PC-3 (cell line): ENCODE measurements around the gene SMAD5. TPM values are rescaled to one million over a fixed set of nuclear protein-coding genes. Genes with fewer than 3 reads are reported as not detected.

Experiments
- ATAC-seq: fragments of 200-7000 bp; cut with Tn5 transposase; 2 replicates; pipeline ENCODE4 v1.9.1; 2020; ENCODE audit warnings: mild to moderate bottlenecking, moderate library complexity
- BruUV-seq: library from RNA; stranded (reverse); fragments of 400-500 nt; replicated peaks from 2 replicates; lab custom pipeline; 2021; lab: Mats Ljungman, UMichigan
- CTCF ChIA-PET: fragments of 300-600 bp; sonication (Branson Sonifier 250); formaldehyde crosslinking; loops from one replicate; lab custom pipeline; 2022; ENCODE audit warnings: antibody characterized with exemption; lab: Charles Lee
- POLR2A ChIA-PET: fragments of 300-600 bp; sonication (Branson Sonifier 250); formaldehyde crosslinking; loops from one replicate; lab custom pipeline; 2022; ENCODE audit warnings: antibody characterized with exemption; ENCODE audit not compliant: unreplicated experiment; lab: Charles Lee
- DNase-seq: peaks from one replicate; pipeline ENCODE4 v3.0.0-alpha.2; 2015
- H2AFZ ChIP-seq: fragments of 300-600 bp; sonication (generic); 2 replicates; pipeline ENCODE4 v1.6.0; 2016; ENCODE audit warnings: antibody characterized with exemption, low read length
- H3F3A ChIP-seq: fragments of 300-600 bp; sonication (generic); one replicate; pipeline ENCODE4 v1.6.0; 2017; ENCODE audit warnings: antibody characterized with exemption, low read length, control low read depth, mild to moderate bottlenecking; ENCODE audit not compliant: unreplicated experiment
- H3K27ac ChIP-seq: fragments of 300-600 bp; sonication (generic); 2 replicates; pipeline ENCODE4 v1.5.1; 2016; ENCODE audit warnings: mild to moderate bottlenecking, low read length
- H3K27me3 ChIP-seq: fragments of 300-600 bp; sonication (generic); 2 replicates; pipeline ENCODE4 v1.6.1; 2016; ENCODE audit warnings: low read length, mixed read lengths
- H3K36me3 ChIP-seq: fragments of 300-600 bp; sonication (generic); 2 replicates; pipeline ENCODE4 v1.6.1; 2016; ENCODE audit warnings: low read depth, mixed run types, low read length, mixed read lengths
- H3K4me1 ChIP-seq: fragments of 300-600 bp; sonication (generic); 2 replicates; pipeline ENCODE4 v1.5.1; 2016; ENCODE audit warnings: low read length; ENCODE audit not compliant: insufficient read depth
- H3K4me2 ChIP-seq: fragments of 300-600 bp; sonication (generic); 2 replicates; pipeline ENCODE4 v1.6.0; 2016; ENCODE audit warnings: low read length
- H3K4me3 ChIP-seq: fragments of 300-600 bp; sonication (generic); 2 replicates; pipeline ENCODE4 v1.5.1; 2016; ENCODE audit warnings: mild to moderate bottlenecking, low read length, mixed read lengths
- H3K79me2 ChIP-seq: fragments of 300-600 bp; sonication (generic); 2 replicates; pipeline ENCODE4 v1.6.1; 2017; ENCODE audit warnings: low read length, mixed read lengths
- H3K9ac ChIP-seq: fragments of 300-600 bp; sonication (generic); 2 replicates; pipeline ENCODE4 v1.6.0; 2016; ENCODE audit warnings: mild to moderate bottlenecking, low read length
- H3K9me2 ChIP-seq: fragments of 300-600 bp; sonication (generic); replicated peaks from 2 replicates; pipeline ENCODE4 v1.6.1; 2016; ENCODE audit warnings: mixed run types, low read length, mixed read lengths
- H3K9me3 ChIP-seq: fragments of 300-600 bp; sonication (generic); 2 replicates; pipeline ENCODE4 v1.6.1; 2016; ENCODE audit warnings: low read length, mixed read lengths
- H4K20me1 ChIP-seq: fragments of 300-600 bp; sonication (generic); 2 replicates; pipeline ENCODE4 v1.6.1; 2016; ENCODE audit warnings: low read length, mixed read lengths
- EZH2 ChIP-seq: fragments of 300-600 bp; sonication (generic); IDR thresholded peaks from one replicate; pipeline ENCODE4 v1.6.1; 2017; ENCODE audit warnings: antibody characterized with exemption, mild to moderate bottlenecking, low read length; ENCODE audit not compliant: unreplicated experiment
- EZH2phosphoT487 ChIP-seq: fragments of 300-600 bp; sonication (generic); IDR thresholded peaks from 2 replicates; pipeline ENCODE4 v1.6.1; 2018; ENCODE audit warnings: mild to moderate bottlenecking, antibody characterized with exemption, low read length, borderline replicate concordance
- intact Hi-C: fragments of 100-400 bp; cut with micrococcal nuclease; formaldehyde crosslinking; loops from 2 replicates; pipeline ENCODE4 v1.9.0; 2023
- total RNA-seq: library from RNA; depleted of rRNA; stranded (reverse); fragments of >200 nt; gene quantifications from 2 replicates; pipeline ENCODE4 v1.2.3, GENCODE V29; 2014
- TF ChIP-seq, protein P1 (sequence below): fragments of 300-600 bp; sonication (generic); conservative IDR thresholded peaks from 2 replicates; pipeline ENCODE4 v1.5.1; 2017; ENCODE audit warnings: antibody characterized with exemption, low read depth, mild to moderate bottlenecking, low read length

SMAD5 gene
- total RNA-seq, 1 experiment from 2014 or later: 28.5 TPM

DNA sequence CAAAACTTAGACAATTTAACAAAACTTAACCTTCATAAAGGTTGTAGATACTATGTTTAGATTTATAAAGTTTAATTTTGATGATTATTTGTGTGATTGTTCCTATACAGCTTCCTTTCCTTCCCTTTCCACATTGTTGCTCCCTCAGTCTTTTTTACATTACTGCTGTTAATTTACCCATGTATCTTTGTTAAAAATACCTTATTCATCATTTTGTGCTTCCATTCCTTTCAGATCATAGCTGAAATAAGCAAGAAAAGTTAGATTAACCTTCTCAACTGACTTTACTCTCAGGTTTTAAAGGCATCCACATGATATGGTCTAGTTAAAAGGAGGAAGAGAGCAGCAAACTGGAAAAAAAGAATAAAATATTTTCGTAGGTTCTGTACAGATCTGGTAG is 2.0 kb downstream of the SMAD5 start:
- Histone ChIP-seq H3K27ac (no peak overlapping the region), H3K79me2 (peaks cover 69% of the 10 kb centered on the region), H3K9me3 (no peaks in the 10 kb centered on the region), H3K4me3 (peak overlapping the region; percentile 81), H2AFZ (no peak overlapping the region), H3K9me2 (no peaks in the 10 kb centered on the region), H3F3A (no peaks in the 10 kb centered on the region), H3K27me3 (no peaks in the 10 kb centered on the region), H3K9ac (peak overlapping the region; percentile 35; the same call in 1 of the 2 replicates), H3K4me1 (peaks cover 29% of the 10 kb centered on the region), H3K36me3 (no peaks in the 10 kb centered on the region; the same call in 1 of the 2 replicates), H3K4me2 (peak overlapping the region; percentile 89), H4K20me1 (peaks cover 35% of the 10 kb centered on the region)
- ATAC-seq (no peak), DNase-seq (no peak)
- intact Hi-C loops: no loop called here
- TF ChIP-seq, protein P1, sequence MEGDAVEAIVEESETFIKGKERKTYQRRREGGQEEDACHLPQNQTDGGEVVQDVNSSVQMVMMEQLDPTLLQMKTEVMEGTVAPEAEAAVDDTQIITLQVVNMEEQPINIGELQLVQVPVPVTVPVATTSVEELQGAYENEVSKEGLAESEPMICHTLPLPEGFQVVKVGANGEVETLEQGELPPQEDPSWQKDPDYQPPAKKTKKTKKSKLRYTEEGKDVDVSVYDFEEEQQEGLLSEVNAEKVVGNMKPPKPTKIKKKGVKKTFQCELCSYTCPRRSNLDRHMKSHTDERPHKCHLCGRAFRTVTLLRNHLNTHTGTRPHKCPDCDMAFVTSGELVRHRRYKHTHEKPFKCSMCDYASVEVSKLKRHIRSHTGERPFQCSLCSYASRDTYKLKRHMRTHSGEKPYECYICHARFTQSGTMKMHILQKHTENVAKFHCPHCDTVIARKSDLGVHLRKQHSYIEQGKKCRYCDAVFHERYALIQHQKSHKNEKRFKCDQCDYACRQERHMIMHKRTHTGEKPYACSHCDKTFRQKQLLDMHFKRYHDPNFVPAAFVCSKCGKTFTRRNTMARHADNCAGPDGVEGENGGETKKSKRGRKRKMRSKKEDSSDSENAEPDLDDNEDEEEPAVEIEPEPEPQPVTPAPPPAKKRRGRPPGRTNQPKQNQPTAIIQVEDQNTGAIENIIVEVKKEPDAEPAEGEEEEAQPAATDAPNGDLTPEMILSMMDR: no peak
- TF ChIP-seq EZH2: no peak
- no peak for TF ChIP-seq EZH2phosphoT487
- CTCF ChIA-PET: no interaction called here
- POLR2A ChIA-PET: no interaction called here
- no TSS peak for BruUV-seq

- Histone ChIP-seq H3K27me3 (no peaks in the 10 kb centered on the region), H2AFZ (no peak overlapping the region), H3K79me2 (peaks cover 78% of the 10 kb centered on the region), H3K9ac (no peak overlapping the region), H3K4me3 (no peak overlapping the region), H3K4me1 (peaks cover 29% of the 10 kb centered on the region), H3K9me3 (no peaks in the 10 kb centered on the region), H3K36me3 (no peaks in the 10 kb centered on the region; the same call in 1 of the 2 replicates), H4K20me1 (peaks cover 39% of the 10 kb centered on the region), H3K27ac (no peak overlapping the region), H3F3A (no peaks in the 10 kb centered on the region), H3K4me2 (peak overlapping the region; percentile 89), H3K9me2 (no peaks in the 10 kb centered on the region)
- ChIA-PET CTCF (no interaction called here), POLR2A (no interaction called here)
- no peak for TF ChIP-seq EZH2phosphoT487
- no peak for TF ChIP-seq EZH2
- TF ChIP-seq, protein P1: no peak
- intact Hi-C loops: no loop called here
- DNase-seq (no peak), ATAC-seq (no peak)
- no TSS peak for BruUV-seq
Observed at GRCh38 chr5:136135536-136135935, 2.9 kb downstream of the SMAD5 start.

DNA sequence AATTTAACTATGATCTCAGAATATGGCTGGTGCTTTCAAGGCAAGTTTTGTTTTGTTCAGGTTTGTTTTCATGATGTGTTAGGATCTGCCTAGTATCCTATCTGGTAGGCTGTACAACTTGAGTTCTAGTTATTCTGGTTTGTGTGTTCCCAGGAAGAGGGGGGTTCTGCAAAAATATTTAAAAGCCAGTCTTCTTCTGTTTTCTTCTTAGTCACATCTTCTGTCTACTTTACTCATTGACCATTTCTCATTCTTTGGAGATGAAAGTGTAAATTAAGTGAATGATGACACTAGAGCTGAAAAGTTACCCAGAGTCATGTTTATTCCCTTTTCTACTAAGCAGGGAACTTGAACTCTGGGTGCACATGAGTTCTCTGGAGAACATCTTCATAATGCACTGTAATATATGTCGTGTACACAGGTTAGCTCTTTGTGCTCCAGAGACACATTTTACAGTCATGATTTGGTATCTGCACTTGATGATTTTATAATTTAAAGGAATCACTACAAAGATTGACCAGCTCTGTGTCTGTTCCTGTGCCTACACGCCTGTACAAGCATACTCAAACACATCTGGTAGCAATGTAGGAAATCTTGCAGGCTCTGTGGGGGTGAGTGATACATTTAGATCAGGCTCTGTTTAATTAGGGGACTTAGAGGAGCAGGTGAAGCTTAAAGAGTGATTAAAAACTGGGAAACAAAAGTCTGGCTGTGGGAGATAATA is 5.0 kb downstream of the SMAD5 start:
- BruUV-seq: no TSS peak
- Histone ChIP-seq H3K4me3 (no peak overlapping the region), H4K20me1 (peaks cover 60% of the 10 kb centered on the region), H3K79me2 (peaks cover 99% of the 10 kb centered on the region), H3K9me3 (no peaks in the 10 kb centered on the region), H3K4me2 (no peak overlapping the region), H3K9ac (no peak overlapping the region), H3K4me1 (peaks cover 34% of the 10 kb centered on the region), H3F3A (no peaks in the 10 kb centered on the region), H2AFZ (no peak overlapping the region), H3K27ac (no peak overlapping the region), H3K27me3 (no peaks in the 10 kb centered on the region), H3K36me3 (no peaks in the 10 kb centered on the region; the same call in 1 of the 2 replicates), H3K9me2 (no peaks in the 10 kb centered on the region)
- intact Hi-C loops: no loop called here
- no peak for ATAC-seq
- TF ChIP-seq EZH2: no peak
- TF ChIP-seq, protein P1: no peak
- no peak for TF ChIP-seq EZH2phosphoT487
- ChIA-PET CTCF (no interaction called here), POLR2A (no interaction called here)
- no peak for DNase-seq
